ENCODE measurements around the gene ZFYVE27.

Gene ZFYVE27

DNA sequence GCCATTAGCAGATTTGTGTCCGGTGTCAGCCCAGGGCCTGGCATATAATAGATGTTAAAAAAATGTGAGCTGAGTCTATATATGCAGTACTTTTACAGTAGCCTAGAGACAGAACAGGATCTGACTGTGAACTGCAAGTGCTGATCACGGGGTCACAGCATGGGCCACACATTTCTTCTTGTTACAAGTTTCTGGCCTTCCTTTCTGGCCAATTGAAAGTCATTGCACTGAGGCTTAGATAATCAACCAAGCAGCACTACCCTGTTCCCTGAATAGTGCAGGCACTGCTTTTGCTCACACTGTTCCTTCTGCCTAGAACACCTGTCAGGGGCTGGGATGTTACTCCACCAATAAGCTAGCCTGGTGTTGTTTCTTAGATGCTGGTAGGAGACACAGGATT, 28.8 kb upstream of the ZFYVE27 start:
- DNase-seq (ENCODE audit: low read depth in 1 of 2, low spot score in 1 of 2), result no peak
- in situ Hi-C loops (cut with HindIII; ENCODE audit: low pct_unique_long_range_greater_than_20kb, low sequenced_read_pairs), result no loop called here
- TF ChIP-seq JUND (IDR thresholded peaks at IDR 0.05; ENCODE audit: low read depth), result no peak

DNA sequence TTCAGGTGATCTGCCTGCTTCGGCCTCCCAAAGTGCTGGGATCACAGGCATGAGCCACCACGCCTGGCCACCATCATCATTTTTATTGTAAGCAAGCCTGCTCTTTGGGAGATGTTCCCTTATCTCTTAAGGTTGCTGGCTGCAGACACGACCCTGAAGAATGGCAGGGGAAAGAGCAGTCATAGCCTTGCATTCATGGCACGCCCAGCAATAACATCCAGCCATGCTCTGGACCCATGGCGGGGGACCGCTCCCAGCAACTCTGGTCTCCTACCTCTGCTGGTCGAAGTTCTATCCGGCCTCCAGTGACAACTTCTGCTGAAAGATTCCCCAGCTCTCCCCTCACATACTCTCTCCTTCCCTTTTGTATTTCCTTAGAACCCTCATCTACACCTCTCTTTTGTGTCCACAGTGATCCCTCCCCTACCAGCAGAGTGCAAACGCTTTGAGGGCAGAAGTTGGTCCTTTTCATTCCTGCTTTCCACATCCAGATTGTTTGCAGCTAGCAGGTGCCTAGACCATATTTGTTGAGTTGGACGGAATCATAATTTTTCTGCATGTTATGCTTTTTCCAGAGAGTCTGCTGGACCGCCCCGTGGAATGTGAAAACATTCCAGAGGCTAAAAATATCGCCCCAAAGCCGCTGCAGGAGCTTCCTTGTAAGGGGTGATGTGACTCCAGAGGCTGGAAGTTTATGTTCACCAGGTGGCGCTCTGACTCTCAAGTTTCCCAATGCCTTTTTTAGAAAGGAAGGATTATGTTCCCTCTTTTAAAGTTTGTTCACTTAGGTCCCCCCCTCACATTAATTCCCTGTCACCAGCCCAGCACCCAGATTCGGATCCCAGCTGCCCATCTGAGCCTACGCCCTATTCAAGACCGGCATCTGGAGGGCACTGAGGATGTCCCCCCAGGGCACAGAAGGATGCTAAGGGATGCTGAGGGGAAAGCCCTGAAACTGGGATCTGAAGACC, 27.7 kb upstream of the ZFYVE27 start:
- peak; percentile 75 to 82 for DNase-seq (ENCODE audit: low read depth in 1 of 2, low spot score in 1 of 2)
- TF ChIP-seq JUND (IDR thresholded peaks at IDR 0.05; ENCODE audit: low read depth), result no peak
- in situ Hi-C loops (cut with HindIII; ENCODE audit: low pct_unique_long_range_greater_than_20kb, low sequenced_read_pairs), result no loop called here

DNA sequence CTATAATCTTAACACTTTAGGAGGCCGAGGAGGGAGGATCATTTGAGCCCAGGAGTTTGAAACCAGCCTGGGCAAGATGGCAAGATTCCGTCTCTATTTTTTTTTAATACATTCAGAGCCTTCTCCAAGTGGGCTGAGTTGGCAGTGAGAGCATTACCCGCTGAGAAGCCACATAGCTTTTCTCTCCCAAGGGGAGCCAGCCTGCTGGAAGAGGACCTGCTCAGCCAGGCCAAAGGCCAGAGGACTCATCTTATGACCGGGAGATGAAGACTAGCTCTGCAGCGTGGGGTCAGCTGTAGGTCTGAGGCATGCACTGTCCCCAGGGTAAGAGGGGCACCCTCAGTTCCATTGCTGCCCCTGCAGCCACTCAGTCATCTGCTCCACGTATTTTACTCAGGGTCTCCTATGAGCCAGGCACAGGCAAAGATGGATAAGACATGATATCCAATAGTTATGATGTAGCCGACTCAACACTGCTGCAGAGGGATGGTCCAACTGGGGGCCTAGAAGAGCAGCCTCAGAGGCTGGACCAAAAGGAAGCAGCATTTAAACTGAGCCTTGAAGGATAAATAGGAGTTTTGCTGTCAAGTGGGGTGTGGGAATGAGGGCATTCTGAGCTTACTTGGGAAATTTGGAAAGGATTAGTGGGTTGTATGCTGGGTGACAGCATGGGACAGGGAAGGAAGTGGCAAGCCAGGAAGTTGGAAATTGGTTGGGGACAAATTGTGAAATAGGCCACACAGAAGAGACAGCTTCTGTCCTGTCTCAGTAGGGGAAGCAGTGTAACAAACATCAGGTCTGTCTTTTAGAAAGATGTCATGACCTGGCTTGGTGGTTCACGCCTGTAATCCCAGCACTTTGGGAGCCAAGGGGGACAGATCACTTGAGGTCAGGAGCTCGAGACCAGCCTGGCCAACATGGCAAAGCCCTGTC, 25.0 kb upstream of the ZFYVE27 start:
- no peak for DNase-seq (ENCODE audit: low read depth in 1 of 2, low spot score in 1 of 2)
- TF ChIP-seq JUND (IDR thresholded peaks at IDR 0.05; ENCODE audit: low read depth), result no peak
- in situ Hi-C loops (cut with HindIII; ENCODE audit: low pct_unique_long_range_greater_than_20kb, low sequenced_read_pairs), result no loop called here

DNA sequence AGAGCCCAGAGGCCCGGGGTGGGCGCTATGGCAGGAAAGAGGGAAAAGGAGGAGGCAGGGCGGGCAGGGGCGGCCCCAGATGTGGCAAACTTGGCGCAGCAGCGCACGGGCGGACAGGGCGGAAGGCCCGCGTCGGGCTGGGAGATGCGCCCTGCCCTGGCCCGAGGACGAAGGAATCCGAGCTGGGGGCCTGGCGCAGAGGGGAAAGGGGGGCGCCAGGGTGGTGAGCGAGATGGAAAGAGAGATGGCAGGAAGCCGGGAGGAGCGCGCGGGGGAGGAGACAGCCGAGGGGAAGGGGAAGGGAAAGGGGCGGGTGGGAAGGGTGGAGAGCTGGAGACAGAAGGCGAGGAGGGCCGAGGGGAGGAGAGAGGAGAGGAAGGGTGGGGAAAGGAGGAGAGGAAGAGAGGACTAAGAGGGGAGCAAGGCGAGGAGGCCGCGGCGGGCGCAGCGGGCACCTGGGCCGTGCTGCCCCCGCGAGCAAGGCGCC, 23.5 kb upstream of the ZFYVE27 start, which contains the start of gene MARVELD1:
MARVELD1 (plus strand) TSS at position 392 of the 487 bp plus-strand sequence. CDS start 147 bp downstream, outside the sequence.
- TF ChIP-seq JUND (IDR thresholded peaks at IDR 0.05; ENCODE audit: low read depth), result no peak
- peak in 1 of 2 experiments; percentile 52 for DNase-seq (ENCODE audit: low read depth in 1 of 2, low spot score in 1 of 2)
- in situ Hi-C loops (cut with HindIII; ENCODE audit: low pct_unique_long_range_greater_than_20kb, low sequenced_read_pairs), result no loop called here

DNA sequence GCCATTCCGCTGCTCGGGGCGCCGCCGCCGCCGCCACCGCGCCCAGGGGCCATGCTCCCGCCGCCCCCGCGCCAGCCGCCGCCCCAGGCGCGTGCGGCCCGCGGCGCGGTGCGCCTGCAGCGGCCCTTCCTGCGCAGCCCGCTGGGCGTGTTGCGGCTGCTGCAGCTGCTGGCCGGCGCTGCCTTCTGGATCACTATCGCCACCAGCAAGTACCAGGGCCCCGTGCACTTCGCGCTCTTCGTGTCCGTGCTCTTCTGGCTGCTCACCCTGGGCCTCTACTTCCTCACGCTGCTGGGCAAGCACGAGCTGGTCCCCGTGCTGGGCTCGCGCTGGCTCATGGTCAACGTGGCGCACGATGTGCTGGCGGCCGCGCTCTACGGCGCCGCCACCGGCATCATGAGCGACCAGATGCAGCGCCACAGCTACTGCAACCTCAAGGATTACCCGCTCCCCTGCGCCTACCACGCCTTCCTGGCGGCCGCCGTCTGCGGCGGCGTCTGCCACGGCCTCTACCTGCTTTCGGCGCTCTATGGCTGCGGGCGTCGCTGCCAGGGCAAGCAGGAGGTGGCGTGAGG, 23.0 kb upstream of the ZFYVE27 start:
- in situ Hi-C loops (cut with HindIII; ENCODE audit: low pct_unique_long_range_greater_than_20kb, low sequenced_read_pairs), result no loop called here
- no peak for TF ChIP-seq JUND (IDR thresholded peaks at IDR 0.05; ENCODE audit: low read depth)

DNA sequence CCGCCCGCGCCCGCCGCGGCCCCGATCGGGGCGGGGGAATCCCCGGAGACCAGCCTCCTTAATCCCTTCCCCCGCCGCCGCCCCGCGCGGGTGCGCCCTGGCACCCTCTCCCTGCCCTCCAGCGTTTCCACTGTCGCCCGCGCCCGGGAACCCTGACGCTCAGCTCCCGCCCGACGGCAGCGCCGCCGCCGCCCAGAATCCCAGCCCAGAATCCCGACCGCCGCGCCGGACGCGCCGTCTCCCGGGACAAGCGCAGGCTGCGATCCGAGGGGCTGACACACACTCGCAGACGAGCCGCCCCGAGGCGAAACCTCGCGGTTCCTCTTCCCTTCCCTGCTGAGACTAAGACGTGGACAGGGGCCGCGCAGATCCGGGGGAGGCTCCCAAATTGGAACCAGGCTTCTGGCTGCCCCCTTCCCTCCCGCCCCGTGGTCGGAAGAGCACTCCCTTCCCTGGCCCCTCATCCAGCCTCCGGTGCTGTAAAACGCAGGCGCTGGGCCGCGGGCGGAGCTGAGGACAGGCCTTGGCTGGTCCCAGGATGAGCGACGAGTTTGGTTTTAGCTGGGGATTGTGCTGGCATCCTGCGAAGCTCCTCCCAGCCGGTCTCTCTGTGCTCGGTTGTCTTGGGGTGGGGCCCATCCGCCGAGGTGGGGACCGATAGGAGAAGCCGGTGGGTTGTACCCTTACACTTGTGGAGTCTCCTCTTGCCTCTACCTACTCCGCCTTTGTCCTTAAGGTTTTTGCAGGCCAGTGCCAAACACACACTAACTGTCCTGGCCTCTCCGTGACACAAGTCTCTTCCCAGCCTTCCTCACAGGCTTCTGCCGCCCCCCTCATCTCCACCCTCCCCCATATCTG, 22.3 kb upstream of the ZFYVE27 start:
- in situ Hi-C loops (cut with HindIII; ENCODE audit: low pct_unique_long_range_greater_than_20kb, low sequenced_read_pairs), result no loop called here
- DNase-seq (ENCODE audit: low read depth in 1 of 2, low spot score in 1 of 2), result no peak
- TF ChIP-seq JUND (IDR thresholded peaks at IDR 0.05; ENCODE audit: low read depth), result no peak

More for the DNA sequence above, 23.0 kb upstream of the ZFYVE27 start:
- DNase-seq (ENCODE audit: low read depth in 1 of 2, low spot score in 1 of 2), result peak; percentile 86 to 98

DNA sequence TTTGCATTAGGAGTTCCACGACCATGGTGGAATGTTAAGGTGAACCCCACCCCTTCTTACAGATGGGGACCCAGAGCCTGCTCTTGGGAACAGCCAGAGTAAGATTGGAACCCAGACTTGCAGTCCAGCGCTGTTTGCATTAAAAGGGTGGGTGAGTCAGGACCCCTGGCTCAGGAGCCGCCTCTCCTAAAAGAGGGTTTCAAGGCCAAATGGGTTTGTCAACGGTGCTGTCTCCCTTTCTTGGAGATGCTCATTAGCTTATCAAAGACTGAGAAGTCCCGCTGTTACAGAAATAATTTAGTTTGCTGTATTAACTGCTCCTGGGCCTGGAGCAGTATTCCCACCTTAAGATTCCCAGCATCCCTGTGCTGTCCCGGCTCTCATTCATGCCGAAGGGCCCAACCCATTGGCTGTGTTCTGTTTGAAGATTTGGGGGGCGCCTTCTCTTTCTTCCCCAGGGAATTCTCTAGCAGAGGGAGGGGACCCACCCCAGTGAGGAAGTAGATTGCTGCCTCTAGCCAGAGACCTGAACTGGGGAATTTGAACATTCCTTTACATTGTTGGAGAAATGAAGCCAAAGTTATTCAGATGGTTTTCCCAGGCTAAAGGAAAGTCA, 21.6 kb upstream of the ZFYVE27 start:
- TF ChIP-seq JUND (IDR thresholded peaks at IDR 0.05; ENCODE audit: low read depth), result no peak
- in situ Hi-C loops (cut with HindIII; ENCODE audit: low pct_unique_long_range_greater_than_20kb, low sequenced_read_pairs), result no loop called here
- no peak for DNase-seq (ENCODE audit: low read depth in 1 of 2, low spot score in 1 of 2)

DNA sequence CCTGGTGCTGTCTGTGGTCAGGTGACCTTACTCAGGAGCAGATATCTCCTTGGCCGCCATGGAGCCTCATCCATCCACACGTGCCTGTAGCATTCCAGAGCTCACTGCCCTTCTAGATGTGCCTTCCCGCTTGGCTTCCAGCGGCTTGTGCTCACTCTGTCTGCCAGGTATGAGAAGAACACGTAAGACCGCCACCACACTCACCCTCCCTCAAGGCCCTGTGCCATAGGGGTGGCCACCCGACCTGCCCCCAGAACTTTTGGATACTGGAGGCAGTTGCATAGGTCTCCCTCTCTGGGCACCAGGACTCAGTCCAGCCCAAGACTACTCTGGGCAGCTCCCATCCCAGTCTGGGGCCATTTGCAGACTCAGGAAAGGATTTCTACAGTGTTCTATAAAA, 19.3 kb upstream of the ZFYVE27 start:
- in situ Hi-C loops (cut with HindIII; ENCODE audit: low pct_unique_long_range_greater_than_20kb, low sequenced_read_pairs), result no loop called here
- no peak for TF ChIP-seq JUND (IDR thresholded peaks at IDR 0.05; ENCODE audit: low read depth)
- no peak for DNase-seq (ENCODE audit: low read depth in 1 of 2, low spot score in 1 of 2)

DNA sequence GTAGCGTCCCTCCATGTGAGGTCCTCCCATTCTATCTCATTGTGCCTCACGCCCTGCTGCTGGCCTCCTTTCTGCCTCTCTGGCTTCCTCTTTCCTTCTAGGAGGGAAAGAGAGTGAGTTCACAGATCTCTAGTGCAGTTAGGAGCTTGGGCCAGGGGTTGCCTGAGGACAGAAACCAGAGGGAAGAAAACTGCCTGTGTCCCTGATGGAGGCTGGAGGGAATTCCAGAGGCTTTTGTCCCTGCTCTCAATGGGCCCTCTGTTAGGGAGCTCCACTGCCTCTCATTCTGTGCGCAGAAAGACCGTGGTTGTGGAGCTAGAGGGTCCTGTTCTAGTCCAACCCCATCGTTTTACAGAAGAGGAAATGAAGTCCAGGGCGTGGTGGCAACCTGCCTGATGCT, 18.8 kb upstream of the ZFYVE27 start:
- no peak for DNase-seq (ENCODE audit: low read depth in 1 of 2, low spot score in 1 of 2)
- in situ Hi-C loops (cut with HindIII; ENCODE audit: low pct_unique_long_range_greater_than_20kb, low sequenced_read_pairs), result no loop called here
- no peak for TF ChIP-seq JUND (IDR thresholded peaks at IDR 0.05; ENCODE audit: low read depth)

DNA sequence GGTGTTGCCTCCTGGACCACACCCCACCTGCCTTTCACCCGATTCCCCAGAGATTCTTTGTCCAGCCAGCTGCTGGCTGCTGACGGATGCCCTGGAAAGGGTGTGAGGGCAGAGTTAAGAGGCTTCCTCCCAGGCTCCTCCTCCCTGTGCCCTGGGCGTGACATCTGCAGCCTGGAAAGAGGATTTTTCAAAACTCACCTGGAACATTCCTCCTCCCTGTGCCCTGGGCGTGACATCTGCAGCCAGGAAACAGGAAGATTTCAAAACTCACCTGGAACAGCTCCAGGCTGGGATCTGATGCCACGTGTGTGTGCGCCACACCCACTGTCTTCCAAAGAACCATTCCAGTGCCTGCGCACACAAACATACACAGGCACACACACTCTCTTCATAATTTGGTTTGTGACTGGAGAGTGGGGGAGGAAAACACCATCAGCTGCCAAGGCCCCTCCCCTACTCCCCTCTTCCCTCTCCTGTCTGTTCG, 18.2 kb upstream of the ZFYVE27 start:
- in situ Hi-C loops (cut with HindIII; ENCODE audit: low pct_unique_long_range_greater_than_20kb, low sequenced_read_pairs), result no loop called here
- DNase-seq (ENCODE audit: low read depth in 1 of 2, low spot score in 1 of 2), result peak; percentile 59 to 95
- TF ChIP-seq JUND (IDR thresholded peaks at IDR 0.05; ENCODE audit: low read depth), result no peak

DNA sequence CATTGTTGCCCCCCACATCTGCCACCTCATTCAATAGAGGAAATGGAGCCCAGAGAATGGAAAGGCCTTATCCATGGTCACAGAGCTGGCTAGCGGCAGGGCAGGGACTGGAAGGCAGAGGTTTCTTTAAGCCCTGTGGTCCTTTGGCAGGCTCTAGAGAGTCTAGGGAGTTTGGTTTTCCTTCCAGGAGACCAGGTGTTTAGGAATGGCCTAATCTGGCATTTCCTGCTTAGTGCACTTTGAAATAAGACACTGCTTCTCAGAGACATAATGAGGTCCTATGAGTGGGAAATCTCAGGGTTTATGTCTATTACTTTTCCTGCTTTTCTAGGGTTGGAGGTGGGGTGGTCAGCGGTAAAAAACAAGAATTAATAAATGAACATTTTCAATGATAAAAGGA, 17.3 kb upstream of the ZFYVE27 start:
- in situ Hi-C loops (cut with HindIII; ENCODE audit: low pct_unique_long_range_greater_than_20kb, low sequenced_read_pairs), result no loop called here

More for the DNA sequence above, 17.3 kb upstream of the ZFYVE27 start:
- DNase-seq (ENCODE audit: low read depth in 1 of 2, low spot score in 1 of 2), result no peak
- TF ChIP-seq JUND (IDR thresholded peaks at IDR 0.05; ENCODE audit: low read depth), result no peak

Measured in T47D (cell line).